Cerebellar cortex (tissue), 1 donor: ENCODE data around the gene PANK3.
"Not testable (repeated sequence)": the region's sequence is repeated elsewhere in the genome, so short reads cannot be mapped to it uniquely, and the experiment has no call there.

Experiments
- DNase-seq: peaks from one replicate; pipeline ENCODE4 v3.0.0-alpha.2; 2015; ENCODE audit warnings: low spot score

The PANK3 gene

DNA sequence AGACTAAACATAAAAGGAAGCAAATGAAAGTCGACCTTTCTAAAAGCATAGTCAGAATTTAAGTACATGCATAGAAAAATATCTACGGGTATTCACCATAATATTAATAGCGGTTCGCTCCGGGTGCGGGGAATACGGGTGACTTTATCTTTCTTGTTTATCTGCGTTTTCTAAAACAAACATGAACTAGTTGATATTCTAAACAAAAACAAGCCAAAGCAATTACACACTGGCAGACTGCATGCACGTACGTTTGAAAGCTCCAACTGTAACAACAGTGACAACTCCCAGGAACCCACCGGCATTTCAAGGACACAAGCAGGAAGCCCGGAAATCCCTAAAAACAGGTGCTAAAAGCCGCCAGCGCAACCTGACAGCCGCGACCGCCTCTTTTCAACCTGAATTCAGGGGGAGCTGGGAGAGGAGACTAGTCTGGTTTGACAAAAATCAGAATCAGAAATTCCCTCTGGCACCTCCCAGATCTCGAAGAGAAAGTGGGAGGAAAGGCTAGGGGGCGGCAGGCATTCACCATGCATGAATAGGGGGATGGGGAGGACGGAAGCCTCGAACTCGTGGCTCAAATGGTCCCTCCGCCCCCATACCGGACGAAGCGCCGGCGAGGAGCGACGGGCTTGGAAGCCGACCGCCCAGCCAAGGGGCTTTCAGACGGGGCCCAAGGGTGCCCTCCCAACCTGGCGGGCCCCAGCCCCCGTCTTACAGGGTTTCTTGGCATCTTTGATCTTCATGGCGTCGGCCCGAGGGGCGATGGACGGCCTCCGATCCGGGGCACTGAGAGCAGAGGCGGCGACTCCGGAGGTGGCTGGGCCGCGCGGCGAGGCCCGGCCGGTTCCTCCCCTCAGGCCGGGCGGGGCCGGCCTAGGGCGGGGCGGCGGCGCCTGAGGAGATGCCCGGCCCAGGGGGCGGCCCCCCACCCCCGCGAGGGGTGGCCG, at the start of gene PANK3:
PANK3 (minus strand) TSS at position 831 of the 950 bp plus-strand sequence; CDS start at position 746, 85 bp downstream.
- peak; percentile 56 for DNase-seq

DNA sequence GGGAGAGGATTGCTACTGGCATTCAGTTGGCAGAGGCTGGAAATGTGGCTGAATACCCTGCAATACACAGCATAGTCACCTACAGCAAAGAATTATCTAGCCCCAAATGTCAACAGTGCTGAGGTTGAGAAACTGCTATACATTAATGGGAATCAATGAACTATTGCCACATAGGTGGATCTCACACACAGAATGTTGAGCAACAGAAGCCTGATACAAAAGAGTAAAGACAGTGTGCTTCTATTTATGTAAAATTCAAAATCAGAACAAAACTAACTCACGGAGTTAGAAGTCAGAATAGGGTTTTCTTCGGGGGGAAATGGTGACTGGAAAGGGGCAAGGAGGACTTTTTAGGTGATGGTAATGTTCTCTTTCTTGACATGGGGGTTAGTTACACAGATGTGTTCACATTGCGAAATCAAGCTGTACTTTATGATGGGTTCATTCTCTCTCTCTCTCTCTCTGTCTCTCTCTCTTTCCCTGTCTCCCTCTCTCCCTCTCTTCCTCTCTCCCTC, 45.7 kb upstream of the PANK3 start:
- DNase-seq: no peak

DNA sequence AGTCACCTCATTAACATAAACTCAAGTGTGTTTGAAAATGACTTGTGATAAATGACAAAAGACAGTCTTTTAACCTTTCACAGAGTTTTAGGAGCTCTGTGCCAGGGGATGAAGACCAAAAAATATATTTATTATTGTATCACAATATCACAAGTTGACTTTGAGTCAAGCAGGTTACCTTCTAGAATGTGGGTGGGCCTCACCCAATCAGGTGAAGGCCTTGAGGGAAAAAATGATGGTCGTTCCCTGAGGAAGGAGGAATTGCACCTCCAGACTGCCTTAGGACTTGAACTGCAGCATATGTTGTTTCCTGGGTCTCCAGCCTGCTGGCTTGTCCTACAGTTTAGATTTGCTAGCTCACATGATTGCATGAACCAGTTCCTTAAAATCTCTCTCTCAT, 41.6 kb upstream of the PANK3 start:
- no peak for DNase-seq

DNA sequence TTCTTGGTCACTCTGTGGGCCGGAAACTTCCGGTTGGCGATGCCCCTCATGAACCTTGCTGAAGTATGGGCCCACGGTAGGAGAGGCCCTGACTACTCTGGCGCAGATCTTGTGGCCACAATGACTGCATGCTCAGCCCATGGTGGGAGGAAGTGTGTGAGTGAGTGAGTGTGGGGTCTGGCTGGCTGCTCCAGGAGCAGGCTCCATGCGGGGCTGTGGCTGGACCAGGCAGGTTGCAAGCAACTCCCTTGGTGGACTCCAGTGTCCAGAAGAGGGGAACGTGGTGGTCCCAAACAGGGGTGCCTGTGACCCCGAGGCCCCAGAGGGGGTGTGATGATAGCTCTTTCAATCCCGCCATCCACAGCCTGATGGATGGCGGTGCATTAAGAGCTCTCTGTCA, 35.5 kb upstream of the PANK3 start:
- no peak for DNase-seq

DNA sequence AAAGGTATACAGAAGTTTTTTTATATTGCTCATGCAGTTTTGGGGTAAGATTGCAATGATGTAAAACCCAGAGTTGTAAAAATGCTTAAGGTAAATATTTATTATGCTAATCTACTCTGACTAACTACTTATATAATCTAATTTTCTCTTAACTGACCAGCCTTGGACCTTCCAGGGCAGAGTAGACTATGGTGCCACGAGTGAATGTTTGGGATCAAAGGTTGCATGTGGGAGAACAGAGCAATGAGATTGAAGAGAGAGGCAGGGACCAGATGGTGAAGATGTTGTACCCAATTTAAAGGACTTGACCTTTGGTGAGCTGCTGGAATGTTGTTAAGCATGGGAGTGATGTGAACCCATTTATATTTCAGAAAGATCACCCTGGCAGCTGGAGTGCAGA, 34.8 kb upstream of the PANK3 start:
- no peak for DNase-seq

DNA sequence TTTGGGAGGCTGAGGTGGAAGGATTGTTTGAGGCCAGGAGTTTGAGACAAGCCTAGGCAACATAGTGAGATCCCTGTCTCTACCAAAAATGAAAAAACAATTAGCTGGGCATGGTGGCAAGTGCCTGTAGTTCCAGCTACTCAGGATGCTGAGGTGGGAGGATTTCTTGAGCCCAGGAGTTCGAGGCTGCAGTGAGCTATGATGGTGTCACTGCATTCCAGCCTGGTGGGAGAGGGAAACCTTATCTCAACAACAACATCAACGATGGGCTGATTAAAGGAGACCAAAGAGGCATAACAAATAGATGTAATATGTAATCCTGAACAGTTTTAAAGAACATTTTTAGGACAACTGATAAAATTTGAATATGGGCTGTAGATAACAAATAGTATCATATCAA, 34.2 kb upstream of the PANK3 start:
- no peak for DNase-seq

DNA sequence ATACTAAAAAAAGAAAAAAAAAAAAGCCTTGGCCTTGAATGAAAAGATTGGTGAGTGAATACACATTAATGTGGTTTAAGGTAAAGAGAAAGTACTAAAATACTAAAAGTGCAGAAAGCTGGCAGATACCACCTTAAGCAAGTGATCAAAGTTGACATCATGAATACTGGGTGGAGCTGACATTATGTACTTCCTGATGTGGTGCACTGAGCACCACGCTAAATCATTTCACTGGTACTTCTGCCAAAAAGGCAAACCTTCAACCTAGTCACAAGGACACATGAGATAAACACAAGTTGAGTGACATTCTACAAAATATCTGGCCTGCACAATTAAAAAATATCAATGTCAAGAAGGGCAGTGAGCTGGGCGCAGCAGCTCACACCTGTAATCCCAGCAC, 33.8 kb upstream of the PANK3 start:
- DNase-seq: no peak

DNA sequence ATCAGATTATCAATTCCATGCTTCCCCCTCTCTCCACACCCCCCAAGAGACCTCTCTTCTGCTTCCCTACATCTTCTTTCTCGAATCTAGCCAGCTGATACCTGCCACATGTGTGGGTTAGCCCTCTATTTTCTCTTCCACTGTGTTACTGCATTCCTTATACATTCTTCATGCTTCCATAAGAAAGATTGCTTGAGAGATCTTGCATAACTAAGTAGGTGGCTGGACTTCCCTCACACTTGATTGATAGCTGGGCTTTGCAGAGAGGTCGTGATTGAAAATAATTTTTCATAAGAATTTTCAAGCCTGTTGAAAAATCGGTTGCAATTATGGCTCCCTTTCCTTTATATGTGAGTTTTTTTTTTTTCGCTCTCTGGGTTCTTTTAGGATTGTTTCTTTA, 33.0 kb upstream of the PANK3 start:
- DNase-seq: no peak

DNA sequence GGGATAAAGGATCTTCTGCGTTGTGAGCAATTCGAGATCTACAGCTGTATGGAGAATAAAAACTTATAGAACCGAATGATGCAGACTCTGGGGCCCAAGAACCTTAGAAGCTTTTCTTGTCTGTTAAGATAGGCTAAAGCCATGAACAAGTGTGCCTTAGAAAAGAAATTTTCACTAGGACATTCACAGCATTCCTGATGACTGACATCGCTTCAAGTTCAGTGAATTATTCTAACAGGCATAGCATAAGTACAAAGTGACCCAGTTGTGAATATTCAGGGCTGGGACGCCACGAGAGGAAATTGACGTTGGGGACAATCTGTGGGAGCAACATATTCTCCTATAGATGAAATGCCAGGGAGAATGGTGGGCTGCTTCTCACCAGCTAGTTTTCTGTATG, 32.0 kb upstream of the PANK3 start:
- no peak for DNase-seq

DNA sequence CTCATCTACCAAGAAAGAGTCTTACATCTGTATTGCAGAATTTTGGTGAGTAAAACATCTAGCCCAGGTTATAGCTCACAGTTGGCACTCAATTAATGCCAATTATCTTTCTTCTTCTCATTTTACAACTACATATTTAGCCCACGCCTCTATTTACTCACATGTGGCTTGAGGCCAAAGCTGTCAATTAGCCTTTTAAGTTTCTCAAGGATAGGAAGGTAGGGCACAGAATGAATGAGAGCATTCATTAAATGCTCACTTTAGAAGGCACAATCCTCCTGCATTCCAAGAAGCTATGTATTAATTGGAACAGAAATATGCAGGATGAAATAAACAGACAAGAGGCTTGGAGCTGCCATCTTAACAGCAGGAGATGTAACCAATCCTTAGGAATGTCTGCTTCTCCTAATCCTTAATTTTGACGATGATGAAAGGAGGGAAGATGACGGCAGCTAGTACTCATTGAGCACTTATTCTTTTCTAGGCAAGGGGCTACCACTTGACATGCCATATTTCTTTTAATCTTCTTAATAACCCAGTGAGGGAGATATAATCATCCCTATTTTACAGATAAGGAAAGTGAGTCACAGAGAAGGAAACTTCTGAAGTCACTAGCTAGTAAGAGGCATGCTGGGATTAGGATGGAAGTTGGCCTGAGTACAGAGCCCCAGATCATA, 30.8 kb upstream of the PANK3 start:
- no peak for DNase-seq

DNA sequence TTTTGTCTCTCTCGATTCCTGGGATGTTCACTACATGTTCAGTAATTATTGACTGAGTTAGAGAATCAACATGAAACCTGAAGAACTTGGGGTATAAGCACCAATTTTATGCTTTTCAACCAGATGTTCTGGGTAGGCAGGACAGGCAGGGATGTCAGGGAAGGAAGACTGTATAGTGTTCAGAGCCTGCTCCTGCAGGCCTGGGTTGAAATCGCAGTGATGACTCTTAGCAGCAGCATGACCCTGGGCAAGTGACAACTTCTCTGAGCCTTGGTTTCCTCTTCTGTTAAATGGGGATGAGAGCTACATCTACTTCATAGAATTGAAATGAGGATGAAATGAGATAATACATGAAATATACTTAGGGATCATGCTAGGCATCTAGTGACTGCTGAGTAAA, 29.7 kb upstream of the PANK3 start:
- no peak for DNase-seq

DNA sequence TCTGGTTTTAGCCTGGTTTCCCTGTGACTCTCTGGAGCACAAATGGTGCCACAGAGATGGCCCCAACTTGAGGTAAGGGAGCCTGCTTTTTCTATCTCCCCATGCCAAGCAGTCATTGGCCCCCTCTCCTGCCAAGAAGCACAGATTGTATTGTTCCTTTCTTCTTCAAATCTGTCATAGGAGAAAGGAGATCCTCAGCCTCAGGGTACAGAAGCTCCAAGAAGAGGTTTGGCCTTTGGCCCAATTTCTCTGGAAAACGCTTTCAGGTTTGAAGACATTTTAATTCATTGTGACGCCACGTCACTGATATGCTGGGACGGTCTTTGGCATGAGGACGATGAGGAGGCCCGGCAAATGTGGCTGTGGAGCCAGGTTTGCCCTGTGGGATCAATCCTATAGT, 29.2 kb upstream of the PANK3 start:
- peak; percentile 25 for DNase-seq

DNA sequence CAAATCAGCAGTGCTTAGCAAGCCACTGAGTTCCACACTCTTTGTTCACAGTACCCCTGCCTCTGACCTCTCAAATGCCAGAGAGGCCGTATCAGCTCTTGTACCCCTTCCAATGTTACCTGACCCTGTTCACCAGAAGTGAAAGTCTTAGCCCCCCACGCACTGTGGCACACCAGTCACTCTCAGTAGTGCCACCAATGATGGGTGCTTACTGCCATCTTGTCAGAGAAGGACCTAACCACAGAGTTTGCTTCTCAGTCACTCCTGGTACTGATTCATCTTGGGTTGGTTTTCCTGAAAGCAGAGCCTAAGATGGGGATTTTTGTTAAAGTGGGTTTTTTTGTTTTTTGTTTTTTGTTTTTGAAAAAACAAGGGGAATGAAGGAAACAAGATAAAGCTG, 28.8 kb upstream of the PANK3 start:
- DNase-seq: no peak

DNA sequence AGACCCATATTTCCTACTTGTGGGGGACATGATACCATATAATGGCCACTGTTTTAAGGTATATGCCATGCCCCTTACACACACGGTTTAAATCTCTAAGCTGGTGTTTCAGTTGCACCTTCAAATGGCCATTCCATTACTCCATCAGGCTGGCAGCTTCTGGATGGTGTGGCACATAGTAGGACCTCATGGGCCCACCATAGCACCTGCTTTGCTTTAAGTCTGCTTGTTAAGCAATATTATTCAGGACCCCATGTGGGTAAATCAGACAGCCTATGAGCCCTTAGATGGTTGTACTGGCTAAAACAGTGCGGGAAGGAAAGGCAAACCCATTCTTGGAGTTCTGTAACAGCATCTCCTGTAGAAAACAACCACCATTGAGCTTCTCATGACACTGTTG, 27.4 kb upstream of the PANK3 start:
- no peak for DNase-seq

DNA sequence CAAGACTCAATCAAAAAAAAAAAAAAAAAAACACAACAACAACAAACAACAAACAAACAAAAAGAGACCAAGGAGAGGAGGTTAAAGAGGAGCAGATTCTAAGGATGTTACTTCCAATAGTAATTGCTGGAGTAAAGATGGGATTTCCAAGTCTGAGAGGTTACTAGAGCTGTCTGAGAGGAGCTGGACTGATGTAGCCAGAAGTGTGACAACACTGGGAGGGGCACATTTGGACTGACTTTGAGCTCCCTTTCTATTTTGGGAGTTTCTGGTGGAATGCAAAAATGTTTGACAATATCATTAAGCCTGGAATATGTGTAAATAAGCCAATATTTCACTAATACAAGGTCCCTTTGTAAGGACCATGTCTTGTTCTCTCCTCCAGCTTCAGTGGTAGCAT, 25.3 kb upstream of the PANK3 start:
- DNase-seq: no peak

DNA sequence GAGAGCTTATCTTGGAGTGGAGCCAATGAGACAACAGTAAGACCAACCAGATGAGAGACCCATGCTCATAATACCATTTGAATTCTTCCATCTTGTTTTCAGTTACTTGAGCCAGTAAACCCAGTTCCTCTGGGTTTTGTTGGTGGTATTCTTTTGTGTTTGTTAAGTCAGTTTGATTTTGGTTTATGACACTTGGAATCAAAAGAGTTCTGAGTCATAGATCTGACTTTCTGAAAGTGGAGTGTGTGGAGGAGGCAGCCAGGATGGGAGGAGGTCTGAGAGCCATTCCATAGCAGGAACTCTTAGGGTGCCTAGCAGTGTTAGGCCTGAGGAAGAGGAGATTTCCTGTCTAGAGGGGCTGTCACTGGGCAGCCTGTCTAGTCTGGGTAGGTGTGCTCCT, 24.6 kb upstream of the PANK3 start:
- DNase-seq: no peak

DNA sequence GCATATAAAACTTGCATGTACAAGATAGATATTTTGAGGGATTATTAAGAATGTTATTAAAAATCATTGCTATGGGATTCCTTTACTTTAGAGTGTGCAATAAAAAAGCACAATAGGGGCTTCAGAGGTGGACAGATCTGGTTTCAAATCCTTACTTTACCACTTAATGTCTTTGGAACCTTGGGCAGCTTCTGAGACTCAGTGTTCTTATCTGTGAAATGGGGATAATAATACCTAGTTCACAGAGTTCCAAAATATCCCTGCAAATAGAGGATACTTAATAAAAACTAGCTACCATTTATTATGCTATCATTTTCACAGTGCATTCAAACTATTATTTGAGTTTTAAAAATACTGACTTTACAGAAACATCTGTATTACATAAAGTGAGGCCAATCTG, 23.3 kb upstream of the PANK3 start:
- DNase-seq: no peak

DNA sequence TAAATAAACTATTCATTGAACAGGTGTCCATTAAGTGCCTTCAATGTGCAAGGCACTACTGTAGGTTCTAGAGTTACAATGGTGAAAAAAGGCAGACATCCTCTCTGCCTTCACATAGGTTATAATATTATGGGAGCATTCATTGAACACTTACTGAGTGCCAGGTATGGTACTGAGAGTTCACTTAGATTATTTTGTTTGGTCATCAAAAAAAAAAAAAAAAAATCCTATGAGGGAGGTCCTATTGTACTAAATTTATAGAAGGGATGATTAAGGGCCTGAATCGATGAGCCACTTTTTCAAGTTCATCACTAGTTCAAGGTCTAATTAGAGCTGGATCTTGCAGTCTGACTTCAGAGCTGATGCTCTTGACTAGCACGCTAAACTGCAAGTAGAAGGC, 22.8 kb upstream of the PANK3 start:
- no peak for DNase-seq

DNA sequence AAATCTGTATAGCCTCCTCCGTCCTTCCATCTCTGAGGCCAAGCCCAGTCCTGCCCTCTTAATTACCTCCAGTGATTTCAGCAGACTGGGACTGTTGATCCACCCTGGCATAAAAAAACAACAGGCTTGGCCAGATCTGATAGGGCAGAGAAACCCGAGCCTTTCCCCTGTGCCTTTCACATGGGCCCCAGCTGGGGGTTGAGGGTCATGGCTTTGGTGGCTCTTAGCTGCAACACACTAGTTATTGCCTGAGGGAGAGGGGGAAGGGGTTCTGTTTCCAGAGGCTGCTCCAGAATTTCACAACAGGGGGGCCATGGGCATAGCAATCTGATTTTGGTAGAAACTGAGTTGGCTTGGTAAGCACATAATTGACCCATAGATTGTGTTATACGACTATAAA, 21.2 kb upstream of the PANK3 start:
- no peak for DNase-seq

DNA sequence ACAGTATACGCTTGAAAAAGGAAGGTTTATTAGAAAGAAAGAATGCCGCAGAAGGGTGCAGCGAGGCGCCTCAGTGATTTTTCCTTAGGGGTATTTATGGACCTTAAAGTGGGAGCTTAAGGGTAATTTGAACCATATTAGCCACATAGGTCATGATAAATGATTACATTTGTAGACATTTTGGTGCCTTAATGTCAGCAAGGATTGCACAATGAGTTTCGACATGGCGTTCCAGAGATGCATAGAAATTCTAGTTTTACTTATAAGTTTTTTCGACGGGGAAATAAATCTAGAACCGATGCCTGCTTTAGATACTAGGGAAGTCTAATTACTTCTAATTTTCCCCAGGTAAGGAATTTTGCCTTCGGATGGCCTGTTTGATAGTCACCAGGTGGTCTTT, 20.7 kb upstream of the PANK3 start:
- DNase-seq: no peak

DNA sequence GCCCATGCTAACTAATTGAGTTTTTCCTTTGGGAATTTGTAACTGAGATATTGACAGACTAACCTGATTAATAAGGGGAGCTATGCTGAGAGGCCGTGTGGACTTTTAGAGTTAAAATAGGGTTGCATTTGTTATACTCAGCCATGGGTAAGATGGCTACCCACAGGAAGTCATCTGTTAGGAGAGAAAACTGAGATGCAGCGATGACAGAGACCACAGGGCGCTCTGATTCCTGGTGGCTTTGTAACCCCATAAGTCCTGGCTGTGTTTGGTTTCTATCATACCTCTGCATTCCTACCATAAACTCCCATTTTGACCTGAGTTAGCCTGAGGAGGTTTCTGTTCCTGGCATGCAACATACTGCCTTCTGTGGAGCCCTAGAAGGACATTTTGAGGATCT, 19.5 kb upstream of the PANK3 start:
- no peak for DNase-seq

DNA sequence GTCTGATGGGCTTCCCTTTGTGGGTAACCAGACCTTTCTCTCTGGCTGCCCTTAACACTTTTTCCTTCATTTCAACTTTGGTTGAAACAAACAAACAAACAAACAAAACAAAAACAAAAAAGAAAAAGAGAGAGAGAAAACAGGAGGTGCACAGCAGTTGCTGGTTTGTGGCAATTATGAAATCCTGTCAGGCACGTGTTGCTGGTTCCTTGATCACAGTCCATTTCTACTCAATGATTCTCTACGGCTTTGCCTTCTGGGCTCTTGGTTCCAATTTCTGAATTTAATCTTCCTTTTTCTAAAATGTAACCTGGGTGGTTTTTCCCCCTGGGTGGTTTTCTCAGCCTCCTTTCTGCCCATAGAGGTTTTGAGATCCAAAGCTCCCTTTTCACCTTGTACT, 17.8 kb upstream of the PANK3 start:
- no peak for DNase-seq

DNA sequence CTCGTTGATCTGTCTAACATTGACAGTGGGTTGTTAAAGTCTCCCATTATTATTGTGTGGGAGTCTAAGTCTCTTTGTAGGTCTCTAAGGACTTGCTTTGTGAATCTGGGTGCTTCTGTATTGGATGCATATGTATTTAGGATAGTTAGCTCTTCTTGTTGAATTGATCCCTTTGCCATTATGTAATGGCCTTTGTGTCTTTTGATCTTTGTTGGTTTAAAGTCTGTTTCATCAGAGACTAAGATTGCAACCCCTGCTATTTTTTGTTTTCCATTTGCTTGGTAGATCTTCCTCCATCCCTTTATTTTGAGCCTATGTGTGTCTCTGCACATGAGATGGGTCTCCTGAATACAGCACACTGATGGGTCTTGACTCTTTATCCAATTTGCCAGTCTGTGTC, 17.0 kb upstream of the PANK3 start:
- not testable (repeated sequence) for DNase-seq
